Neural cell (in vitro differentiated cells): ENCODE data around the gene EXPH5. TPM values are rescaled to one million over a fixed set of nuclear protein-coding genes. Genes with fewer than 3 reads are reported as not detected.

ENCODE experiments used
- H2AFZ ChIP-seq: fragments of 200-600, 300-800 bp; sonication (generic), shearing (Covaris generic); 2 replicates; pipeline ENCODE4 v1.6.0; 2014; ENCODE audit warnings: low read depth, mild to moderate bottlenecking, antibody characterized with exemption, low read length, moderate library complexity
- H3F3A ChIP-seq: fragments of 200-600 bp; shearing (Covaris generic); 2 replicates; pipeline ENCODE4 v1.6.1; 2016; ENCODE audit warnings: mild to moderate bottlenecking, moderate library complexity, mixed read lengths, antibody characterized with exemption, low read length; ENCODE audit not compliant: insufficient read depth, poor library complexity, severe bottlenecking
- H3K27ac ChIP-seq: fragments of 200-600, 300-800 bp; sonication (generic), shearing (Covaris generic); 2 replicates; pipeline ENCODE4 v1.5.1; 2014; ENCODE audit warnings: mild to moderate bottlenecking, low read length, moderate library complexity
- H3K27me3 ChIP-seq: fragments of 300-800, 200-600 bp; sonication (generic), shearing (Covaris generic); 2 replicates; pipeline ENCODE4 v1.6.0; 2014; ENCODE audit warnings: mild to moderate bottlenecking, low read depth, low read length, moderate library complexity; ENCODE audit not compliant: insufficient read depth
- H3K36me3 ChIP-seq: fragments of 300-800, 200-600 bp; sonication (generic), shearing (Covaris generic); 2 replicates; pipeline ENCODE4 v1.5.1; 2014; ENCODE audit warnings: mild to moderate bottlenecking, antibody characterized with exemption, low read length, moderate library complexity; ENCODE audit not compliant: insufficient read depth
- H3K4me2 ChIP-seq: fragments of 300-800, 200-600 bp; sonication (generic), shearing (Covaris generic); 2 replicates; pipeline ENCODE4 v1.6.0; 2014; ENCODE audit warnings: mild to moderate bottlenecking, low read length
- H3K4me3 ChIP-seq: fragments of 300-800, 200-600 bp; sonication (generic), shearing (Covaris generic); 2 replicates; pipeline ENCODE4 v1.5.1; 2014; ENCODE audit warnings: mild to moderate bottlenecking, low read length, moderate library complexity
- H3K79me2 ChIP-seq: fragments of 200-600 bp; shearing (Covaris generic); replicated peaks from 2 replicates; pipeline ENCODE4 v1.6.0; 2014; ENCODE audit warnings: mild to moderate bottlenecking, low read length, moderate library complexity; ENCODE audit not compliant: insufficient read depth
- H3K9ac ChIP-seq: fragments of 300-800, 200-600 bp; sonication (generic), shearing (Covaris generic); 2 replicates; pipeline ENCODE4 v1.6.1; 2016; ENCODE audit warnings: mild to moderate bottlenecking, low read length, mixed read lengths
- H3K9me2 ChIP-seq: fragments of 200-600 bp; shearing (Covaris generic); 2 replicates; pipeline ENCODE4 v1.6.1; 2016; ENCODE audit warnings: mild to moderate bottlenecking, low read length, mixed read lengths; ENCODE audit not compliant: insufficient read depth
- H3K9me3 ChIP-seq: fragments of 200-600, 300-800 bp; sonication (generic), shearing (Covaris generic); 2 replicates; pipeline ENCODE4 v1.6.1; 2016; ENCODE audit warnings: mild to moderate bottlenecking, mixed run types, low read length, moderate library complexity, mixed read lengths
- H4K20me1 ChIP-seq: fragments of 200-600 bp; shearing (Covaris generic); 2 replicates; pipeline ENCODE4 v1.6.1; 2016; ENCODE audit warnings: mild to moderate bottlenecking, mixed run types; ENCODE audit not compliant: insufficient read depth
- CTCF ChIP-seq: fragments of 450-650 bp; IDR thresholded peaks from 2 replicates; pipeline ENCODE4 v1.5.1; 2014; ENCODE audit warnings: antibody characterized with exemption, mild to moderate bottlenecking, moderate library complexity; ENCODE audit not compliant: poor library complexity, severe bottlenecking
- EP300 ChIP-seq: fragments of 450-650 bp; conservative IDR thresholded peaks from 2 replicates; pipeline ENCODE4 v1.6.1; 2014; ENCODE audit warnings: antibody characterized with exemption, mild to moderate bottlenecking, moderate library complexity; ENCODE audit not compliant: poor library complexity, severe bottlenecking
- EZH2 ChIP-seq: fragments of 200-600, 300-800 bp; shearing (Covaris generic), sonication (generic); IDR thresholded peaks from 2 replicates; pipeline ENCODE4 v1.6.1; 2014; ENCODE audit warnings: antibody characterized with exemption, low read length, borderline replicate concordance, mild to moderate bottlenecking; ENCODE audit not compliant: insufficient read depth, poor library complexity, severe bottlenecking
- MXI1 ChIP-seq: fragments of 450-650 bp; conservative IDR thresholded peaks from 2 replicates; pipeline ENCODE4 v1.6.1; 2014; ENCODE audit warnings: antibody characterized with exemption, mild to moderate bottlenecking; ENCODE audit not compliant: poor library complexity, severe bottlenecking
- POLR2AphosphoS5 ChIP-seq: IDR thresholded peaks from 2 replicates; pipeline ENCODE4 v1.6.1; 2012
- RAD21 ChIP-seq: fragments of 450-650 bp; conservative IDR thresholded peaks from 2 replicates; pipeline ENCODE4 v1.6.1; 2014; ENCODE audit warnings: antibody characterized with exemption, mild to moderate bottlenecking, moderate library complexity
- REST ChIP-seq: IDR thresholded peaks from 2 replicates; pipeline ENCODE4 v1.6.1; 2012; ENCODE audit warnings: borderline replicate concordance
- SMC3 ChIP-seq: fragments of 450-650 bp; conservative IDR thresholded peaks from 2 replicates; pipeline ENCODE4 v1.6.1; 2014; ENCODE audit warnings: antibody characterized with exemption, mild to moderate bottlenecking, moderate library complexity; ENCODE audit not compliant: poor library complexity
- TAF1 ChIP-seq: IDR thresholded peaks from 2 replicates; pipeline ENCODE4 v1.6.1; 2012; ENCODE audit warnings: low read depth
- polyA plus RNA-seq: library from polyadenylated mRNA; depleted of rRNA; stranded (reverse); fragments of >200 nt; gene quantifications from 2 replicates; pipeline ENCODE4 v1.2.3, GENCODE V29; 2014

The EXPH5 gene
- polyA plus RNA-seq, 1 donor from 2014 or later, result not detected

GRCh38 chr11:108632041-108632704, 38.6 kb upstream of the EXPH5 start:
- Histone ChIP-seq H3K9me3 (peaks cover 6% of the 10 kb centered on the region), H2AFZ (no peak overlapping the region), H3K36me3 (no peaks in the 10 kb centered on the region), H4K20me1 (no peaks in the 10 kb centered on the region), H3K9me2 (no peaks in the 10 kb centered on the region), H3K9ac (no peak overlapping the region), H3K4me2 (no peak overlapping the region), H3K27ac (no peak overlapping the region), H3F3A (no peaks in the 10 kb centered on the region), H3K4me3 (no peak overlapping the region), H3K27me3 (no peaks in the 10 kb centered on the region), H3K79me2 (no peaks in the 10 kb centered on the region)
- TF ChIP-seq EZH2 (no peak), REST (no peak), EP300 (no peak), TAF1 (no peak), RAD21 (no peak), MXI1 (no peak), POLR2AphosphoS5 (no peak), CTCF (no peak), SMC3 (no peak)

GRCh38 chr11:108629274-108629673, 35.7 kb upstream of the EXPH5 start:
- Histone ChIP-seq H3K9me2 (no peaks in the 10 kb centered on the region), H3K4me2 (no peak overlapping the region), H2AFZ (no peak overlapping the region), H3K9me3 (peaks cover 6% of the 10 kb centered on the region), H3K27me3 (no peaks in the 10 kb centered on the region), H3K4me3 (no peak overlapping the region), H3F3A (no peaks in the 10 kb centered on the region), H3K9ac (no peak overlapping the region), H4K20me1 (no peaks in the 10 kb centered on the region), H3K79me2 (no peaks in the 10 kb centered on the region), H3K36me3 (no peaks in the 10 kb centered on the region), H3K27ac (no peak overlapping the region)
- TF ChIP-seq SMC3, result no peak
- TF ChIP-seq TAF1, result no peak
- no peak for TF ChIP-seq CTCF
- no peak for TF ChIP-seq EP300
- TF ChIP-seq REST, result no peak
- TF ChIP-seq EZH2, result no peak
- no peak for TF ChIP-seq MXI1
- TF ChIP-seq POLR2AphosphoS5, result no peak
- no peak for TF ChIP-seq RAD21
